Esophagus (tissue), 2 donors: ENCODE data around the gene SOX18. TPM values are rescaled to one million over a fixed set of nuclear protein-coding genes. Genes with fewer than 3 reads are reported as not detected.

ENCODE experiments used
- polyA plus RNA-seq, 2 donors: library from polyadenylated mRNA; stranded (reverse); fragments of 200-250 nt; gene quantifications; one replicate each; pipeline ENCODE4 v1.2.3, GENCODE V29; 2013
- donor health status: healthy with polysubstance abuse.
- donor health status: Bipolar disorder and iron deficiency.

Gene SOX18
- polyA plus RNA-seq, 2 donors: 3.1 to 7.5 TPM

Other genes starting within 250 kb of the SOX18 start
- 1 to 10 TPM in 1 of 2 donors, under 1 TPM in 1; 0.68 to 1.0 TPM for gene ZBTB46, start 218.4 kb downstream of the SOX18 start, polyA plus RNA-seq
- under 1 TPM; 0.42 to 0.92 TPM for gene ABHD16B, start 188.1 kb downstream of the SOX18 start, polyA plus RNA-seq
- gene TPD52L2, start 184.4 kb downstream of the SOX18 start, polyA plus RNA-seq: 100 to 1,000 TPM in 1 of 2 donors, 10 to 100 TPM in 1; 82.0 to 107 TPM
- 10 to 100 TPM; 42.9 to 59.4 TPM for gene DNAJC5, start 154.5 kb downstream of the SOX18 start, polyA plus RNA-seq
- 10 to 100 TPM; 40.6 to 47.3 TPM for gene UCKL1, start 93.2 kb downstream of the SOX18 start, polyA plus RNA-seq
- gene ZNF512B, start 79.7 kb downstream of the SOX18 start, polyA plus RNA-seq: 10 to 100 TPM; 10.1 to 18.3 TPM
- gene SAMD10, start 70.0 kb downstream of the SOX18 start, polyA plus RNA-seq: 10 to 100 TPM in 1 of 2 donors, 1 to 10 TPM in 1; 9.4 to 13.1 TPM
- gene PRPF6, start 68.5 kb downstream of the SOX18 start, polyA plus RNA-seq: 10 to 100 TPM; 24.6 to 39.0 TPM
- under 1 TPM; 0.38 to 0.67 TPM for gene C20orf204, start 13.5 kb downstream of the SOX18 start, polyA plus RNA-seq
- 10 to 100 TPM; 14.8 to 15.3 TPM for gene TCEA2, start 13.6 kb upstream of the SOX18 start, polyA plus RNA-seq
- gene RGS19, start 29.9 kb upstream of the SOX18 start, polyA plus RNA-seq: 1 to 10 TPM; 5.0 to 8.7 TPM
- gene OPRL1, start 30.4 kb upstream of the SOX18 start, polyA plus RNA-seq: under 1 TPM; 0.13 to 0.14 TPM
- gene LKAAEAR1, start 34.8 kb upstream of the SOX18 start, polyA plus RNA-seq: under 1 TPM in 1 of 2 donors, not detected in 1; 0.09 TPM
- gene NPBWR2, start 57.9 kb upstream of the SOX18 start, polyA plus RNA-seq: not detected
- gene MYT1, start 114.8 kb upstream of the SOX18 start, polyA plus RNA-seq: not detected
- gene PCMTD2, start 206.1 kb upstream of the SOX18 start, polyA plus RNA-seq: 10 to 100 TPM; 13.4 to 22.0 TPM